ENCODE data around the gene FAM3D.

The FAM3D gene

DNA sequence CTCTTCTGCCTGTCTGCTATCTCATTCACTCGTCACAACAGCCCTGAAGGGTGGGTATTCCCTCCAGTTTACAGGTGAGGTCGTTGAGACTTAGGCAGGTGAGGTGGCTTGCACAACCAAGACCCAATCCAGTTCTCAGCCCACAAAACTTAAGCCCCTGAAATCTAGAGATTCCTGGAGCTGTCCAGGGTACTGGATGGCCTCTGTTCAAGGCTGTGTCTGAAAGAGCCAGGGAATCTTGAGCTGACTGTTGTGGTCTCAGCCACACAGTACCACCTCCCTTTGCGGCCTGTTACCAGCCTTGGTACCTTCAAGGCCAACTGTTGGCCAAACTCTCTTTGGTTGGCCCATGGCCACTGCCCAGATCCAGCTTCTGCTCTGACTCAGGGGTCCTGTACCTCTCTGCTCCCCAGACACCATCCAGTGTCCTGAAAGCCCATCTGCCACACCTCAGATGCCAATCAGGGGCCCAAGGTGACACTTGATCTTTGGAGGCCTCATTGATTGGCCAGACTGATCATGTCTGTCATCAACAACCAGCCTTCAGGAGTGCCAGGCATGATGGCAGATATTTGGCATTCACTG, 78.5 kb downstream of the FAM3D start:
- Histone ChIP-seq H3K36me3 (ENCODE audit: insufficient read depth, low read length) (no peaks in the 10 kb centered on the region), H3K4me1 (ENCODE audit: insufficient read depth, low read length, poor library complexity, severe bottlenecking) (peaks cover 6% of the 10 kb centered on the region), H3K9me2 (replicated peaks; ENCODE audit: low read depth, low read length) (no peaks in the 10 kb centered on the region), H2AFZ (ENCODE audit: low read length) (no peak overlapping the region), H3K9ac (ENCODE audit: low read depth, low read length, poor library complexity, severe bottlenecking) (no peak overlapping the region), H3K4me3 (ENCODE audit: low read length, poor library complexity, severe bottlenecking) (no peak overlapping the region), H3K27me3 (ENCODE audit: insufficient read depth, low read length, poor library complexity, severe bottlenecking) (no peaks in the 10 kb centered on the region), H3K4me2 (ENCODE audit: low read depth, low read length, poor library complexity, severe bottlenecking) (no peak overlapping the region), H3F3A (ENCODE audit: low read depth) (no peaks in the 10 kb centered on the region), H3K9me3 (ENCODE audit: insufficient read depth, low read depth, low read length) (no peaks in the 10 kb centered on the region), H4K20me1 (ENCODE audit: insufficient read depth, low read length, poor library complexity, severe bottlenecking) (no peaks in the 10 kb centered on the region), H3K79me2 (ENCODE audit: insufficient read depth, low read length) (no peaks in the 10 kb centered on the region)
- TF ChIP-seq EZH2phosphoT487 (IDR thresholded peaks at IDR 0.05; ENCODE audit: borderline replicate concordance): no peak
- TF ChIP-seq, protein P1, sequence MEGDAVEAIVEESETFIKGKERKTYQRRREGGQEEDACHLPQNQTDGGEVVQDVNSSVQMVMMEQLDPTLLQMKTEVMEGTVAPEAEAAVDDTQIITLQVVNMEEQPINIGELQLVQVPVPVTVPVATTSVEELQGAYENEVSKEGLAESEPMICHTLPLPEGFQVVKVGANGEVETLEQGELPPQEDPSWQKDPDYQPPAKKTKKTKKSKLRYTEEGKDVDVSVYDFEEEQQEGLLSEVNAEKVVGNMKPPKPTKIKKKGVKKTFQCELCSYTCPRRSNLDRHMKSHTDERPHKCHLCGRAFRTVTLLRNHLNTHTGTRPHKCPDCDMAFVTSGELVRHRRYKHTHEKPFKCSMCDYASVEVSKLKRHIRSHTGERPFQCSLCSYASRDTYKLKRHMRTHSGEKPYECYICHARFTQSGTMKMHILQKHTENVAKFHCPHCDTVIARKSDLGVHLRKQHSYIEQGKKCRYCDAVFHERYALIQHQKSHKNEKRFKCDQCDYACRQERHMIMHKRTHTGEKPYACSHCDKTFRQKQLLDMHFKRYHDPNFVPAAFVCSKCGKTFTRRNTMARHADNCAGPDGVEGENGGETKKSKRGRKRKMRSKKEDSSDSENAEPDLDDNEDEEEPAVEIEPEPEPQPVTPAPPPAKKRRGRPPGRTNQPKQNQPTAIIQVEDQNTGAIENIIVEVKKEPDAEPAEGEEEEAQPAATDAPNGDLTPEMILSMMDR (conservative IDR thresholded peaks at IDR 0.05; ENCODE audit: low read length): no peak

DNA sequence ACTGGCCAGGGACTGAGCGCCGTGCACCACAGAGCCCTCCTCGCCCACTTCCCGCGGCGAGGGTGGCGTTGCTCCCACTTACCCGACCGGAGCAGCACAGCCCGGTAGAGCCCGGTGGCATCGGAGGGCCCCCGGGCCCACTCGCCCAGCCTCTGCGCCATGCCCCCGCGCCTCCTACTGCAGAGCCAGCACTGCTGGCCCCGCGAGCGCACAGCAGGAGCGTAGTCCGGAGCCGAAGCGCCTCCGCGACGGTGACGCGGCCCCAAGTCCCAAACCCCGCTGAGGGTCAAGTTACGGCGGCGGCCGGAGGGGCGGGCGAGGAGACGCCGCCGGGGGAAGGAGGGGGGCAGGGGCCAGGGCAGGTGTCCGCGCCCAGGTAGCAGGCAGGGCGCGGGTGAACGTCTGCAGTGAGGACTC, 79.8 kb downstream of the FAM3D start:
- Histone ChIP-seq H3K4me2 (ENCODE audit: low read depth, low read length, poor library complexity, severe bottlenecking) (no peak overlapping the region), H2AFZ (ENCODE audit: low read length) (no peak overlapping the region), H3K4me3 (ENCODE audit: low read length, poor library complexity, severe bottlenecking) (no peak overlapping the region), H3K9me2 (replicated peaks; ENCODE audit: low read depth, low read length) (no peaks in the 10 kb centered on the region), H3K79me2 (ENCODE audit: insufficient read depth, low read length) (no peaks in the 10 kb centered on the region), H3K27me3 (ENCODE audit: insufficient read depth, low read length, poor library complexity, severe bottlenecking) (no peaks in the 10 kb centered on the region), H3F3A (ENCODE audit: low read depth) (no peaks in the 10 kb centered on the region), H3K9ac (ENCODE audit: low read depth, low read length, poor library complexity, severe bottlenecking) (no peak overlapping the region), H3K9me3 (ENCODE audit: insufficient read depth, low read depth, low read length) (no peaks in the 10 kb centered on the region), H3K36me3 (ENCODE audit: insufficient read depth, low read length) (no peaks in the 10 kb centered on the region), H3K4me1 (ENCODE audit: insufficient read depth, low read length, poor library complexity, severe bottlenecking) (peaks cover 6% of the 10 kb centered on the region), H4K20me1 (ENCODE audit: insufficient read depth, low read length, poor library complexity, severe bottlenecking) (no peaks in the 10 kb centered on the region)
- TF ChIP-seq, protein P1 (conservative IDR thresholded peaks at IDR 0.05; ENCODE audit: low read length): no peak

DNA sequence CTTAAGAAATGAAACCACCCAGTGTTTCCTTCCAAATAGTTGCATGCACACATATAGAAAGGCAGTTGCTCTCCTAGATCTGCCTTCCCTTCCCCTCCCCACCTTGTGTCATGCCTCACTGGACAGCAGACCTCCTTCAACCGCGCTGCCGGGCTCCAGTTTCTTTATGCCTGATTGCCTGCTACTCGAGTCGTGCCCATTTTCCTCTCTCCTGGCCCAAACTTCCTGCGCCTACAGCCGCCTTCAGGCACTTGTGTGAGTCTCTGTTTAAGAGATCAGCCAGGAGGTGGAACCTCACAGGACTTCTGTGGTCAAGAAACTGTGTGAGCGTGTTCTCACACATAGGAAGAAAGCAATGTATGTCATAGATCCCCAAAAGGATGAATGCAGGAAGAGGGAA, 80.6 kb downstream of the FAM3D start:
- TF ChIP-seq, protein P1 (conservative IDR thresholded peaks at IDR 0.05; ENCODE audit: low read length): no peak
- TF ChIP-seq EZH2phosphoT487 (IDR thresholded peaks at IDR 0.05; ENCODE audit: borderline replicate concordance): no peak
- Histone ChIP-seq H3F3A (ENCODE audit: low read depth) (no peaks in the 10 kb centered on the region), H3K27me3 (ENCODE audit: insufficient read depth, low read length, poor library complexity, severe bottlenecking) (no peaks in the 10 kb centered on the region), H3K4me1 (ENCODE audit: insufficient read depth, low read length, poor library complexity, severe bottlenecking) (peaks cover 6% of the 10 kb centered on the region), H3K9me3 (ENCODE audit: insufficient read depth, low read depth, low read length) (no peaks in the 10 kb centered on the region), H3K79me2 (ENCODE audit: insufficient read depth, low read length) (no peaks in the 10 kb centered on the region), H3K9me2 (replicated peaks; ENCODE audit: low read depth, low read length) (no peaks in the 10 kb centered on the region), H4K20me1 (ENCODE audit: insufficient read depth, low read length, poor library complexity, severe bottlenecking) (no peaks in the 10 kb centered on the region), H2AFZ (ENCODE audit: low read length) (no peak overlapping the region), H3K9ac (ENCODE audit: low read depth, low read length, poor library complexity, severe bottlenecking) (no peak overlapping the region), H3K4me2 (ENCODE audit: low read depth, low read length, poor library complexity, severe bottlenecking) (peak overlapping the region; percentile 79), H3K4me3 (ENCODE audit: low read length, poor library complexity, severe bottlenecking) (peak overlapping the region; percentile 78), H3K36me3 (ENCODE audit: insufficient read depth, low read length) (no peaks in the 10 kb centered on the region)

All from Loucy (cell line).